H9 (cell line): ENCODE results near the gene SLC22A3. TPM values are rescaled to one million over a fixed set of nuclear protein-coding genes. Genes with fewer than 3 reads are reported as not detected.
A peak's percentile ranks its signal among the peaks of the same experiment; 100 is the strongest.

ENCODE experiments used
- DNase-seq: peaks from one replicate; pipeline ENCODE4 v3.0.0-alpha.2; 2017
- H2AFZ ChIP-seq: one replicate; pipeline ENCODE4 v1.6.1; 2013; ENCODE audit warnings: mild to moderate bottlenecking, low read length, control low read depth, moderate library complexity
- H2AK5ac ChIP-seq: 2 replicates; pipeline ENCODE4 v1.6.1; 2013; ENCODE audit warnings: low read length, control low read depth, mixed read lengths; ENCODE audit not compliant: insufficient read length
- H2BK120ac ChIP-seq: one replicate; pipeline ENCODE4 v1.6.1; 2013; ENCODE audit warnings: low read depth, mild to moderate bottlenecking, low read length, control low read depth, inconsistent platforms; ENCODE audit not compliant: poor library complexity, severe bottlenecking
- H2BK12ac ChIP-seq: 2 replicates; pipeline ENCODE4 v1.6.1; 2013; ENCODE audit warnings: low read length, control low read depth, mixed read lengths, low read depth; ENCODE audit not compliant: insufficient read length
- H2BK15ac ChIP-seq: 2 replicates; pipeline ENCODE4 v1.6.1; 2013; ENCODE audit warnings: low read depth, low read length, control low read depth
- H2BK20ac ChIP-seq: one replicate; pipeline ENCODE4 v1.6.1; 2013; ENCODE audit warnings: low read depth, mild to moderate bottlenecking, low read length, control low read depth, inconsistent platforms; ENCODE audit not compliant: poor library complexity, severe bottlenecking
- H2BK5ac ChIP-seq: 2 replicates; pipeline ENCODE4 v1.6.1; 2013; ENCODE audit warnings: low read length, control low read depth, mixed read lengths; ENCODE audit not compliant: insufficient read length
- H3K14ac ChIP-seq: 2 replicates; pipeline ENCODE4 v1.6.1; 2013; ENCODE audit warnings: low read length, control low read depth; ENCODE audit not compliant: insufficient read depth
- H3K18ac ChIP-seq: 2 replicates; pipeline ENCODE4 v1.6.1; 2013; ENCODE audit warnings: low read depth, mild to moderate bottlenecking, mixed read lengths, low read length, control low read depth; ENCODE audit not compliant: insufficient read length
- H3K23ac ChIP-seq: 2 replicates; pipeline ENCODE4 v1.6.1; 2013; ENCODE audit warnings: low read length, control low read depth, mixed read lengths, low read depth; ENCODE audit not compliant: insufficient read length
- H3K23me2 ChIP-seq: 2 replicates; pipeline ENCODE4 v1.6.1; 2013; ENCODE audit warnings: low read depth, mild to moderate bottlenecking, mixed read lengths, low read length, control low read depth; ENCODE audit not compliant: insufficient read length, poor library complexity, severe bottlenecking
- H3K27ac ChIP-seq: 2 replicates; pipeline ENCODE4 v1.5.1; 2013; ENCODE audit warnings: low read length, control low read depth, mixed read lengths, low read depth; ENCODE audit not compliant: insufficient read length
- H3K27me3 ChIP-seq: 2 replicates; pipeline ENCODE4 v1.6.1; 2013; ENCODE audit warnings: low read length, control low read depth, inconsistent platforms; ENCODE audit not compliant: insufficient read depth
- H3K4ac ChIP-seq: 2 replicates; pipeline ENCODE4 v1.6.1; 2013; ENCODE audit warnings: low read depth, mild to moderate bottlenecking, control low read depth, inconsistent platforms, low read length, moderate library complexity
- H3K4me1 ChIP-seq: 2 replicates; pipeline ENCODE4 v1.6.1; 2013; ENCODE audit warnings: low read length, control low read depth, inconsistent platforms; ENCODE audit not compliant: insufficient read depth
- H3K4me2 ChIP-seq: 2 replicates; pipeline ENCODE4 v1.6.1; 2013; ENCODE audit warnings: low read length, control low read depth, mixed read lengths; ENCODE audit not compliant: insufficient read length, insufficient read depth
- H3K56ac ChIP-seq: 2 replicates; pipeline ENCODE4 v1.6.1; 2013; ENCODE audit warnings: low read depth, mild to moderate bottlenecking, mixed read lengths, low read length, control low read depth; ENCODE audit not compliant: insufficient read length
- H3K79me1 ChIP-seq: 2 replicates; pipeline ENCODE4 v1.6.1; 2013; ENCODE audit warnings: low read depth, mild to moderate bottlenecking, moderate library complexity, low read length, control low read depth, inconsistent platforms; ENCODE audit not compliant: insufficient read depth, poor library complexity, severe bottlenecking
- H3K79me2 ChIP-seq: 2 replicates; pipeline ENCODE4 v1.6.1; 2013; ENCODE audit warnings: low read length, control low read depth, inconsistent platforms; ENCODE audit not compliant: insufficient read depth
- H3K9ac ChIP-seq: 2 replicates; pipeline ENCODE4 v1.6.1; 2013; ENCODE audit warnings: low read length, control low read depth, mixed read lengths; ENCODE audit not compliant: insufficient read length; ENCODE audit errors: extremely low read depth
- H3K9me3 ChIP-seq: one replicate; pipeline ENCODE4 v1.6.1; 2013; ENCODE audit warnings: low read depth, low read length, inconsistent platforms; ENCODE audit not compliant: control insufficient read depth
- H3T11ph ChIP-seq: one replicate; pipeline ENCODE4 v1.6.1; 2013; ENCODE audit warnings: mild to moderate bottlenecking, low read length, control low read depth, inconsistent platforms
- H4K20me1 ChIP-seq: one replicate; pipeline ENCODE4 v1.6.1; 2013; ENCODE audit not compliant: control insufficient read depth, insufficient read length, insufficient read depth
- H4K5ac ChIP-seq: 2 replicates; pipeline ENCODE4 v1.6.1; 2013; ENCODE audit warnings: low read depth, mild to moderate bottlenecking, mixed read lengths, low read length, control low read depth; ENCODE audit not compliant: insufficient read length
- H4K8ac ChIP-seq: replicated peaks from 2 replicates; pipeline ENCODE4 v1.6.1; 2013; ENCODE audit warnings: low read length, control low read depth, mixed read lengths, low read depth; ENCODE audit not compliant: insufficient read length
- H4K91ac ChIP-seq: 2 replicates; pipeline ENCODE4 v1.6.1; 2013; ENCODE audit warnings: low read depth, mild to moderate bottlenecking, moderate library complexity, mixed read lengths, low read length, control low read depth; ENCODE audit not compliant: insufficient read length
- H3K27ac Mint-ChIP-seq, 3 experiments: 2 replicates in 2 of 3; 3 replicates in 1 of 3; pipeline ENCODE4 v1.8.0; 2020 to 2021; ENCODE audit warnings: mixed read lengths in 3 of 3, mild to moderate bottlenecking in 1 of 3, moderate library complexity in 1 of 3
- H3K27me3 Mint-ChIP-seq: 2 replicates; pipeline ENCODE4 v1.8.0; 2021; ENCODE audit warnings: low read depth, mild to moderate bottlenecking, moderate library complexity, mixed read lengths
- H3K36me3 Mint-ChIP-seq, 3 experiments: 2 replicates in 2 of 3; 3 replicates in 1 of 3; pipeline ENCODE4 v1.8.0; 2020 to 2021; ENCODE audit warnings: low read depth in 3 of 3, mixed read lengths in 3 of 3; ENCODE audit not compliant: insufficient read depth in 1 of 3
- H3K4me1 Mint-ChIP-seq, 2 experiments: 2 replicates each; pipeline ENCODE4 v1.8.0; 2020; ENCODE audit warnings: mixed read lengths in 2 of 2
- H3K4me3 Mint-ChIP-seq, 2 experiments: 2 replicates in 1 of 2; 3 replicates in 1 of 2; pipeline ENCODE4 v1.8.0; 2020 to 2021; ENCODE audit warnings: mild to moderate bottlenecking in 2 of 2, mixed read lengths in 2 of 2, moderate library complexity in 1 of 2
- H3K9me3 Mint-ChIP-seq, 2 experiments: 2 replicates in 1 of 2; 3 replicates in 1 of 2; pipeline ENCODE4 v1.8.0; 2020; ENCODE audit warnings: mild to moderate bottlenecking in 2 of 2, mixed read lengths in 2 of 2, moderate library complexity in 1 of 2
- CTCF ChIP-seq: fragments of 200-600 bp; sonication (generic); conservative IDR thresholded peaks from 3 replicates; pipeline ENCODE4 v1.8.0; 2021; ENCODE audit warnings: antibody characterized with exemption, mild to moderate bottlenecking
- WGBS: extraction: QIAGEN DNeasy Blood & Tissue Kit; methylation state at CpG from one replicate; pipeline ENCODE4 v1.1.7; 2013; ENCODE audit warnings: missing lambda C conversion rate, low lambda C conversion rate, mixed read lengths; ENCODE audit not compliant: insufficient read length; ENCODE audit errors: extremely low coverage; 5-methylcytosine and 5-hydroxymethylcytosine counted together
- total RNA-seq: library from RNA; stranded (reverse); gene quantifications from 2 replicates; pipeline ENCODE4 v1.2.1, GENCODE V29; 2021

The SLC22A3 gene
- total RNA-seq, 1 experiment from 2014 or later, result 2.7 TPM

GRCh38 chr6:160394654-160395035 is 46.5 kb downstream of the SLC22A3 start:
- H3K36me3 Mint-ChIP-seq, result peaks cover 0 to 10% (median 2%) of the 10 kb centered on the region in 3 experiments; a peak in 4 of 7 replicates
- no peak overlapping the region for H4K8ac ChIP-seq
- H3K9ac ChIP-seq, result no peak overlapping the region
- no peak for DNase-seq
- H3K4ac ChIP-seq, result no peak overlapping the region
- no peaks in the 10 kb centered on the region for H3K79me1 ChIP-seq
- H3K4me1 ChIP-seq, result no peaks in the 10 kb centered on the region
- H3K9me3 ChIP-seq, result no peaks in the 10 kb centered on the region
- H3K9me3 Mint-ChIP-seq, result peaks cover 0 to 4% of the 10 kb centered on the region in 2 experiments; a peak in 2 of 5 replicates
- no peak overlapping the region for H3K14ac ChIP-seq
- no peaks in the 10 kb centered on the region for H3K23me2 ChIP-seq
- H2BK12ac ChIP-seq, result no peak overlapping the region
- H3K18ac ChIP-seq, result no peak overlapping the region
- no peak overlapping the region for H2AFZ ChIP-seq
- no peak overlapping the region for H2BK20ac ChIP-seq
- H2AK5ac ChIP-seq, result no peak overlapping the region
- H3K79me2 ChIP-seq, result no peaks in the 10 kb centered on the region
- no peak overlapping the region for H4K5ac ChIP-seq
- no peak overlapping the region for H3K4me2 ChIP-seq
- H3K27me3 Mint-ChIP-seq, result no peaks in the 10 kb centered on the region
- H3K4me3 Mint-ChIP-seq, result no peak overlapping the region
- H3K4me1 Mint-ChIP-seq, result peaks cover 11 to 13% of the 10 kb centered on the region in 2 experiments
- no peak overlapping the region for H3K23ac ChIP-seq
- H2BK120ac ChIP-seq, result no peak overlapping the region
- no peak overlapping the region for H4K91ac ChIP-seq
- WGBS, result no CpG with 5 or more reads among the region's 2 CpGs
- H3K27ac ChIP-seq, result no peak overlapping the region
- H2BK15ac ChIP-seq, result no peak overlapping the region
- H4K20me1 ChIP-seq, result no peaks in the 10 kb centered on the region
- peak overlapping the region; percentile 76 to 91 (median 90); a peak in 6 of 7 replicates for H3K27ac Mint-ChIP-seq
- H3K27me3 ChIP-seq, result no peaks in the 10 kb centered on the region
- no peak overlapping the region for H3K56ac ChIP-seq
- no peak overlapping the region for H3T11ph ChIP-seq
- TF ChIP-seq CTCF, result no peak
- H2BK5ac ChIP-seq, result no peak overlapping the region
